Activated CD4-positive, alpha-beta T cell treated with anti-CD3 and anti-CD28 coated beads for 24 hours (primary cell): Measurements from ENCODE around the gene ANO7.

Experiments
- DNase-seq, 2 donors: peaks; one replicate each; pipeline ENCODE4 v3.0.0-alpha.2; 2020; ENCODE audit warnings: low read depth in 2 of 2

ANO7 gene

GRCh38 chr2:241249654-241250053, 61.2 kb downstream of the ANO7 start:
- DNase-seq, result no peak

GRCh38 chr2:241252778-241253475, 64.5 kb downstream of the ANO7 start:
- DNase-seq, result no peak

- no peak for DNase-seq
Measured at GRCh38 chr2:241254904-241255351, 66.5 kb downstream of the ANO7 start.

- no peak for DNase-seq
Measured at GRCh38 chr2:241255542-241256167, 67.2 kb downstream of the ANO7 start.

- no peak for DNase-seq
Measured at GRCh38 chr2:241256168-241256545, 67.7 kb downstream of the ANO7 start.

- no peak for DNase-seq
Measured at GRCh38 chr2:241257419-241258032, 69.0 kb downstream of the ANO7 start.

- DNase-seq, result no peak
Measured at GRCh38 chr2:241258505-241259280, 70.2 kb downstream of the ANO7 start.

GRCh38 chr2:241260911-241261310, 72.4 kb downstream of the ANO7 start:
- DNase-seq, result no peak

- DNase-seq, result no peak
Measured at GRCh38 chr2:241261628-241262027, 73.2 kb downstream of the ANO7 start.

- DNase-seq, result no peak
Measured at GRCh38 chr2:241263061-241263460, 74.6 kb downstream of the ANO7 start.

GRCh38 chr2:241265506-241265905, 77.0 kb downstream of the ANO7 start:
- no peak for DNase-seq

- no peak for DNase-seq
Measured at GRCh38 chr2:241267249-241268067, 79.0 kb downstream of the ANO7 start.

GRCh38 chr2:241268306-241268705, 79.8 kb downstream of the ANO7 start:
- DNase-seq, result no peak

- DNase-seq, result no peak
Measured at GRCh38 chr2:241268716-241269445, 80.4 kb downstream of the ANO7 start.

GRCh38 chr2:241269707-241270520, 81.4 kb downstream of the ANO7 start:
- DNase-seq, result no peak

GRCh38 chr2:241270531-241270930, 82.1 kb downstream of the ANO7 start:
- DNase-seq, result no peak

- peak; percentile 36 for DNase-seq
Measured at GRCh38 chr2:241271706-241272302, 83.3 kb downstream of the ANO7 start.

GRCh38 chr2:241272303-241273209, 84.1 kb downstream of the ANO7 start:
- peak; percentile 29 to 39 for DNase-seq
